CD4-positive, alpha-beta memory T cell (primary cell): Measurements from ENCODE around the gene TANGO2. TPM values are rescaled to one million over a fixed set of nuclear protein-coding genes. Genes with fewer than 3 reads are reported as not detected.

ENCODE experiments used
- CTCF ChIA-PET: fragments of 350-600 bp; sonication (Branson Sonifier 250); formaldehyde crosslinking; loops from one replicate; lab custom pipeline; 2021; ENCODE audit warnings: inconsistent platforms; ENCODE audit not compliant: partially characterized antibody; lab: Charles Lee
- POLR2A ChIA-PET: fragments of 350-600 bp; sonication (Branson Sonifier 250); formaldehyde crosslinking; loops from one replicate; lab custom pipeline; 2021; ENCODE audit not compliant: partially characterized antibody; lab: Charles Lee
- DNase-seq, 5 donors: peaks; one replicate each; pipeline versions ENCODE4 v3.0.0 to v3.0.0-alpha.2; 2020 to 2022; ENCODE audit warnings: mixed read lengths in 1 of 5
- H3K27ac ChIP-seq: one replicate; pipeline ENCODE4 v1.7.0; 2013; ENCODE audit warnings: low read depth, low read length
- H3K27me3 ChIP-seq: 2 replicates; pipeline ENCODE4 v1.7.0; 2013; ENCODE audit warnings: mild to moderate bottlenecking, low read length, moderate library complexity; ENCODE audit not compliant: insufficient read depth
- H3K36me3 ChIP-seq: 2 replicates; pipeline ENCODE4 v1.7.0; 2013; ENCODE audit warnings: mild to moderate bottlenecking, low read length, moderate library complexity; ENCODE audit not compliant: insufficient read depth
- H3K4me1 ChIP-seq: 2 replicates; pipeline ENCODE4 v1.7.0; 2013; ENCODE audit warnings: mild to moderate bottlenecking, low read length, moderate library complexity; ENCODE audit not compliant: insufficient read depth
- H3K4me3 ChIP-seq, 2 donors: one replicate each; pipeline ENCODE4 v1.7.0; 2013; ENCODE audit warnings: low read length in 2 of 2, mild to moderate bottlenecking in 1 of 2
- H3K9me3 ChIP-seq, 2 donors: one replicate each; pipeline ENCODE4 v1.7.0; 2013; ENCODE audit warnings: low read length in 2 of 2, control low read depth in 1 of 2; ENCODE audit not compliant: control insufficient read depth in 1 of 2
- H3K27ac Mint-ChIP-seq, 7 donors: one replicate each; pipeline ENCODE4 v1.8.0; 2020 to 2021; ENCODE audit warnings: mixed read lengths in 7 of 7, mild to moderate bottlenecking in 6 of 7, inconsistent platforms in 3 of 7, moderate library complexity in 3 of 7
- H3K27me3 Mint-ChIP-seq, 2 donors: one replicate each; pipeline ENCODE4 v1.8.0; 2020 to 2021; ENCODE audit warnings: mixed read lengths in 2 of 2
- H3K36me3 Mint-ChIP-seq, 2 donors: one replicate each; pipeline ENCODE4 v1.8.0; 2020 to 2021; ENCODE audit warnings: mixed read lengths in 2 of 2, inconsistent platforms in 1 of 2, mild to moderate bottlenecking in 1 of 2
- H3K4me1 Mint-ChIP-seq, 4 donors: one replicate each; pipeline ENCODE4 v1.8.0; 2020 to 2021; ENCODE audit warnings: mixed read lengths in 4 of 4, mild to moderate bottlenecking in 1 of 4
- H3K4me3 Mint-ChIP-seq, 8 donors: one replicate each; pipeline ENCODE4 v1.8.0; 2020 to 2021; ENCODE audit warnings: mixed read lengths in 8 of 8, mild to moderate bottlenecking in 7 of 8, moderate library complexity in 6 of 8, inconsistent platforms in 3 of 8
- H3K9me3 Mint-ChIP-seq, 8 donors: one replicate each; pipeline ENCODE4 v1.8.0; 2020 to 2021; ENCODE audit warnings: mixed read lengths in 8 of 8, mild to moderate bottlenecking in 5 of 8, inconsistent platforms in 3 of 8, moderate library complexity in 1 of 8
- intact Hi-C: fragments of 100-400 bp; cut with micrococcal nuclease; formaldehyde crosslinking; loops from one replicate; pipeline ENCODE4 v1.15.1; 2023
- polyA plus RNA-seq, 2 donors: library from polyadenylated mRNA; unstranded; fragments of 300-500 nt; fragmentation: Illumina TruSeq; gene quantifications; one replicate each; pipeline ENCODE4 v1.2.3, GENCODE V29; 2021
- total RNA-seq, 2 experiments: library from RNA; stranded (reverse); gene quantifications; one replicate each; pipeline ENCODE4 v1.2.3, GENCODE V29; 2021

TANGO2 gene
- total and polyA plus RNA-seq, 4 experiments from 2014 or later, result 40.9 to 51.5 (median 47.3) TPM

GRCh38 chr22:20021196-20022181 lies 579 bp downstream of the TANGO2 start:
- Histone ChIP-seq H3K4me1 (peaks cover 66% of the 10 kb centered on the region), H3K4me3 (peak overlapping the region; percentile 93 to 98), H3K36me3 (no peaks in the 10 kb centered on the region), H3K9me3 (no peaks in the 10 kb centered on the region), H3K27ac (peak overlapping the region; percentile 82), H3K27me3 (no peaks in the 10 kb centered on the region)
- H3K4me3 Mint-ChIP-seq, result peak overlapping the region; percentile 87 to 94 (median 90)
- ChIA-PET POLR2A (interaction anchor here (0.6 to 2.5 kb wide), 20 partner anchors 8 to 1740 kb away, joined by 3 to 30 read pairs (median 4); partner anchors contain the start of genes COMT, RANBP1, TRMT2A and TXNRD2), CTCF (interaction anchor here (0.9 kb wide), 1 partner anchor 74 kb away, joined by 4 read pairs; no protein-coding TSS in a partner anchor)
- peak overlapping the region; percentile 83 to 96 (median 87) for H3K27ac Mint-ChIP-seq
- no peaks in the 10 kb centered on the region for H3K9me3 Mint-ChIP-seq
- no peaks in the 10 kb centered on the region for H3K27me3 Mint-ChIP-seq
- no peak for DNase-seq
- H3K36me3 Mint-ChIP-seq, result peaks cover 0 to 9% of the 10 kb centered on the region in 2 donors
- H3K4me1 Mint-ChIP-seq, result peaks cover 18 to 59% (median 42%) of the 10 kb centered on the region in 4 donors
- intact Hi-C loops, result loop anchor here (1.0 to 5.0 kb wide), 4 partner anchors 35 to 111 kb away; partner anchors contain the start of genes DGCR8, TRMT2A and ZDHHC8

- Histone ChIP-seq H3K27me3 (no peaks in the 10 kb centered on the region), H3K9me3 (no peaks in the 10 kb centered on the region), H3K4me1 (peaks cover 65% of the 10 kb centered on the region), H3K4me3 (peak overlapping the region; percentile 93 to 98), H3K36me3 (no peaks in the 10 kb centered on the region), H3K27ac (peak overlapping the region; percentile 82)
- Mint-ChIP-seq H3K27ac (peak overlapping the region; percentile 83 to 96 (median 87)), H3K4me3 (peak overlapping the region; percentile 87 to 94 (median 90)), H3K27me3 (no peaks in the 10 kb centered on the region), H3K4me1 (peaks cover 17 to 63% (median 42%) of the 10 kb centered on the region in 4 donors), H3K36me3 (peaks cover 0 to 7% of the 10 kb centered on the region in 2 donors), H3K9me3 (no peaks in the 10 kb centered on the region)
- ChIA-PET POLR2A (interaction anchor here (0.8 to 2.5 kb wide), 7 partner anchors 10 to 148 kb away, joined by 3 to 7 read pairs (median 3); no protein-coding TSS in a partner anchor), CTCF (interaction anchor here (0.9 kb wide), 1 partner anchor 75 kb away, joined by 4 read pairs; no protein-coding TSS in a partner anchor)
- intact Hi-C loops, result loop anchor here (5.0 kb wide), 1 partner anchor 110 kb away; the partner anchor contains the start of gene ZDHHC8
- DNase-seq, result no peak
These were observed 1.5 kb downstream of the TANGO2 start for GRCh38 chr22:20022231-20022977.

- Mint-ChIP-seq H3K9me3 (no peaks in the 10 kb centered on the region), H3K36me3 (peaks cover 0 to 7% of the 10 kb centered on the region in 2 donors), H3K4me1 (peaks cover 15 to 57% (median 39%) of the 10 kb centered on the region in 4 donors), H3K27ac (peak overlapping the region in 6 of 7 donors; percentile 19 to 88 (median 50)), H3K4me3 (peak overlapping the region in 7 of 8 donors; percentile 19 to 91 (median 60)), H3K27me3 (no peaks in the 10 kb centered on the region)
- no peak for DNase-seq
- H3K9me3 ChIP-seq, result no peaks in the 10 kb centered on the region
- H3K36me3 ChIP-seq, result no peaks in the 10 kb centered on the region
- H3K27me3 ChIP-seq, result no peaks in the 10 kb centered on the region
- H3K4me1 ChIP-seq, result peaks cover 58% of the 10 kb centered on the region
- H3K4me3 ChIP-seq, result no peak overlapping the region
- CTCF ChIA-PET, result no interaction called here
- POLR2A ChIA-PET, result interaction anchor here (1.2 to 1.5 kb wide), 2 partner anchors 10 to 95 kb away, joined by 3 read pairs; no protein-coding TSS in a partner anchor
- intact Hi-C loops, result loop anchor here (5.0 kb wide), 1 partner anchor 109 kb away; the partner anchor contains the start of gene ZDHHC8
- H3K27ac ChIP-seq, result no peak overlapping the region
These were observed 2.2 kb downstream of the TANGO2 start for GRCh38 chr22:20022978-20023613.

- no peak overlapping the region for H3K4me3 Mint-ChIP-seq
- ChIA-PET CTCF (no interaction called here), POLR2A (no interaction called here)
- H3K36me3 ChIP-seq, result no peaks in the 10 kb centered on the region
- H3K27ac ChIP-seq, result no peak overlapping the region
- H3K27me3 ChIP-seq, result no peaks in the 10 kb centered on the region
- intact Hi-C loops, result loop anchor here (5.0 kb wide), 1 partner anchor 108 kb away; the partner anchor contains the start of gene ZDHHC8
- no peaks in the 10 kb centered on the region for H3K27me3 Mint-ChIP-seq
- H3K4me1 ChIP-seq, result peaks cover 58% of the 10 kb centered on the region
- no peaks in the 10 kb centered on the region for H3K9me3 Mint-ChIP-seq
- DNase-seq, result no peak
- H3K4me3 ChIP-seq, result no peak overlapping the region
- H3K36me3 Mint-ChIP-seq, result peaks cover 0 to 7% of the 10 kb centered on the region in 2 donors
- H3K9me3 ChIP-seq, result no peaks in the 10 kb centered on the region
- peaks cover 16 to 62% (median 40%) of the 10 kb centered on the region in 4 donors for H3K4me1 Mint-ChIP-seq
- H3K27ac Mint-ChIP-seq, result peak overlapping the region in 1 of 7 donors; percentile 35
These were observed 3.3 kb downstream of the TANGO2 start for GRCh38 chr22:20024225-20024624.

GRCh38 chr22:20024650-20025397 lies 3.9 kb downstream of the TANGO2 start:
- Mint-ChIP-seq H3K36me3 (peaks cover 0 to 7% of the 10 kb centered on the region in 2 donors), H3K9me3 (no peaks in the 10 kb centered on the region), H3K4me3 (no peak overlapping the region), H3K4me1 (peaks cover 18 to 62% (median 40%) of the 10 kb centered on the region in 4 donors), H3K27me3 (no peaks in the 10 kb centered on the region), H3K27ac (peak overlapping the region in 3 of 7 donors; percentile 35 to 62 (median 43))
- Histone ChIP-seq H3K9me3 (no peaks in the 10 kb centered on the region), H3K36me3 (no peaks in the 10 kb centered on the region), H3K4me3 (no peak overlapping the region), H3K27me3 (no peaks in the 10 kb centered on the region), H3K27ac (no peak overlapping the region), H3K4me1 (peaks cover 58% of the 10 kb centered on the region)
- ChIA-PET CTCF (no interaction called here), POLR2A (no interaction called here)
- intact Hi-C loops, result loop anchor here (5.0 kb wide), 1 partner anchor 107 kb away; the partner anchor contains the start of gene ZDHHC8
- no peak for DNase-seq
